HAP-1 (cell line): ENCODE measurements around the gene MUC21.
"Not testable (repeated sequence)": the region's sequence is repeated elsewhere in the genome, so short reads cannot be mapped to it uniquely, and the experiment has no call there.

Source experiments
- DNase-seq, 2 experiments: peaks; one replicate each; pipeline ENCODE4 v3.0.0-alpha.2; 2016 to 2020; ENCODE audit warnings: low spot score in 2 of 2
- H3K27me3 ChIP-seq: fragments of 250-450 bp; sonication (Bioruptor Pico); 2 replicates; pipeline ENCODE4 v1.5.1; 2020; ENCODE audit warnings: low read depth, mild to moderate bottlenecking, moderate library complexity
- H3K36me3 ChIP-seq: fragments of 250-450 bp; sonication (Bioruptor Pico); replicated peaks from 2 replicates; pipeline ENCODE4 v1.5.1; 2020; ENCODE audit warnings: mild to moderate bottlenecking
- H3K4me1 ChIP-seq: fragments of 250-450 bp; sonication (Bioruptor Pico); 2 replicates; pipeline ENCODE4 v1.5.1; 2020; ENCODE audit warnings: mild to moderate bottlenecking
- H3K4me3 ChIP-seq: fragments of 250-450 bp; sonication (Bioruptor Pico); 2 replicates; pipeline ENCODE4 v1.5.1; 2020; ENCODE audit warnings: mild to moderate bottlenecking, moderate library complexity
- H3K9me3 ChIP-seq: fragments of 250-450 bp; sonication (Bioruptor Pico); 2 replicates; pipeline ENCODE4 v1.5.1; 2020; ENCODE audit warnings: mild to moderate bottlenecking, moderate library complexity
- in situ Hi-C: fragments of 300-500 bp; cut with MboI; formaldehyde crosslinking; loops from 3 replicates; pipeline ENCODE4 v1.14.3; 2020; ENCODE audit warnings: low sequenced_read_pairs, inconsistent platforms, mixed read lengths

The MUC21 gene

DNA sequence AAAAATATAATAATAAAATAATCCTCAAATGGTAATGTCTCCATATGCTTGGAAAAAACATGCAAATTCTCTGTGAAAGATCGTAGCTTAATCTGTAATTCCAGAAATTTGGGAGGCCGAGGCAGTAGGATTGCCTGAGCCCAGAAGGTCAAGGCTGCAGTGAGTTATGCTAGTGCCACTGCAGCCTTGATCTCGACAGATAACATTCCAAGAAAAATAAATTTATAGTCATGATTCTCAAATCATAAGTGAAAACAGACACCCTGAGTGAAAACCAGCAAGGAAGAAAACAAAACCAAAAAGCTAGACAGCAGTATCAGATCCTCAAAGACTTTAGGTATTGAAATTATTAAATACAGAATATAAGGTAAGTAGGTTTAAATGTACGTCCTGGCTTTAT is 3.8 kb upstream of the MUC21 start:
- in situ Hi-C loops: no loop called here
- Histone ChIP-seq H3K9me3 (no peaks in the 10 kb centered on the region), H3K4me3 (no peak overlapping the region), H3K27me3 (peaks cover 25% of the 10 kb centered on the region), H3K4me1 (peaks cover 2% of the 10 kb centered on the region; the same call in 1 of the 2 replicates), H3K36me3 (no peaks in the 10 kb centered on the region)
- no peak for DNase-seq

DNA sequence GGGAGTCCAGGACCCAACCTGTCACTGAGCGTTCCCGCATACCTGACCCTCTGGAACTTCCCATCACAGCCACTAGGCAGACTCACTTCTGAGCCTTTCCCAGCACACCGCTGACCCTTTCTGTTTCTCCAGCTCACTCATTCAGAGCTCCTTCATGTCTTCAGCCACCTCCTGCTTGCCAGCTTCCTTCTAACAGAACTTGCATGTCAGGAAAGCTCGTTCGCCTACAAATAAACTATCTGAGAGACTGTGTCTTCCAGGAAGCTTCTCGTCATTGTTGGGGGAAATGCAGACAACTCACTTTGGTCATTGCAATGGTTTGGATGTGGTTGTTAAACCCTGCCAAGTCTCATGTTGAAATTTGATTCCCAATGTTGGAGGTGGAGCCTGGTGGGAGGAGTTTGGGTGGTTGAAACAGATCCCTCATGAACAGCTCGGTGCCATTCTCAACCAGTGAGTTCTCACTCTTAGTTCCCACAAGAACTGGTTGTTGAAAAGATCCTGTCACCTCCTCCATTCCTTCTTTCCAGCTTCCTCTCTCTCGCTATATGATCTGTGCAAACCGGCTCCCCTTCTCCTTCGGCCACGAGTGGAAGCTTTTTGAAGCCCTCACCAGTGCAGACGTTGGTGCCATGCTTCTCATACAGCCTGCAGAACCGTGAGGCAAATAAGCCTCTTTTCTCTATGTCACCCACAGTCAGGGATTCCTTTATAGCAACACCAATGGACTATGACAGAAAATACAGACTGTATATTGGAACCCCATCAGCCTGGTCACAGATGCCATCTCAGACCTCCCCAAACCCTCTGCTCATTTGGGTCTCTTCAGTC is 1.4 kb upstream of the MUC21 start:
- H3K9me3 ChIP-seq: no peaks in the 10 kb centered on the region
- peak in 1 of 2 experiments; percentile 21 for DNase-seq
- H3K4me3 ChIP-seq: no peak overlapping the region
- no peaks in the 10 kb centered on the region for H3K36me3 ChIP-seq
- in situ Hi-C loops: no loop called here
- peaks cover 25% of the 10 kb centered on the region for H3K27me3 ChIP-seq
- no peaks in the 10 kb centered on the region for H3K4me1 ChIP-seq

DNA sequence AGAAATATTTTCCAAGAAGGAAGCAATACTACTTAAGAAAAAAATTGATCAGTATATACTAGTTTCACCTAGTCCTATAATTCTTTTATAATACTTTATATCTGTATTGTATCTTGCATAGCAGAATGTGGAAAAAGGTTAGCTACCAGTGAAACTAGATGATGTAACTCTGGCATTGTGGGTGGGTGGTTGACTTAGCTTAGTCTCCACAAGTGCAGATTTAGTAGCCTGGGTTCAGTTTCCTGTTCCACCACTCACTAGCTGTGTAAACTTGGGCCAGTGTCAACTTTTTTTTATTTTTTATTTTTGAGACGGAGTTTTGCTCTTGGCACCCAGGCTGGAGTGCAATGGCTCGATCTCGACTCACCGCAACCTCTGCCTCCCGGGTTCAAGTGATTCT is 2.0 kb downstream of the MUC21 start:
- no peaks in the 10 kb centered on the region for H3K36me3 ChIP-seq
- no peak for DNase-seq
- H3K4me1 ChIP-seq: no peaks in the 10 kb centered on the region
- in situ Hi-C loops: no loop called here
- no peak overlapping the region for H3K4me3 ChIP-seq
- peaks cover 7% of the 10 kb centered on the region; the same call in 1 of the 2 replicates for H3K27me3 ChIP-seq
- H3K9me3 ChIP-seq: no peaks in the 10 kb centered on the region

DNA sequence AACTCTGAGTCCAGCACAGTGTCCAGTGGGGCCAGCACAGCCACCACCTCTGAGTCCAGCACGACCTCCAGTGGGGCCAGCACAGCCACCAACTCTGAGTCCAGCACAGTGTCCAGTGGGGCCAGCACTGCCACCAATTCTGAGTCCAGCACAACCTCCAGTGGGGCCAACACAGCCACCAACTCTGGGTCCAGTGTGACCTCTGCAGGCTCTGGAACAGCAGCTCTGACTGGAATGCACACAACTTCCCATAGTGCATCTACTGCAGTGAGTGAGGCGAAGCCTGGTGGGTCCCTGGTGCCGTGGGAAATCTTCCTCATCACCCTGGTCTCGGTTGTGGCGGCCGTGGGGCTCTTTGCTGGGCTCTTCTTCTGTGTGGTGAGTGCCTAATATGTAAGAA is 3.8 kb downstream of the MUC21 start:
- Histone ChIP-seq H3K27me3 (peaks cover 4% of the 10 kb centered on the region; the same call in 1 of the 2 replicates), H3K9me3 (no peaks in the 10 kb centered on the region; the same call in 1 of the 2 replicates), H3K36me3 (no peaks in the 10 kb centered on the region), H3K4me3 (no peak overlapping the region), H3K4me1 (no peaks in the 10 kb centered on the region)
- DNase-seq: no peak
- in situ Hi-C loops: no loop called here

DNA sequence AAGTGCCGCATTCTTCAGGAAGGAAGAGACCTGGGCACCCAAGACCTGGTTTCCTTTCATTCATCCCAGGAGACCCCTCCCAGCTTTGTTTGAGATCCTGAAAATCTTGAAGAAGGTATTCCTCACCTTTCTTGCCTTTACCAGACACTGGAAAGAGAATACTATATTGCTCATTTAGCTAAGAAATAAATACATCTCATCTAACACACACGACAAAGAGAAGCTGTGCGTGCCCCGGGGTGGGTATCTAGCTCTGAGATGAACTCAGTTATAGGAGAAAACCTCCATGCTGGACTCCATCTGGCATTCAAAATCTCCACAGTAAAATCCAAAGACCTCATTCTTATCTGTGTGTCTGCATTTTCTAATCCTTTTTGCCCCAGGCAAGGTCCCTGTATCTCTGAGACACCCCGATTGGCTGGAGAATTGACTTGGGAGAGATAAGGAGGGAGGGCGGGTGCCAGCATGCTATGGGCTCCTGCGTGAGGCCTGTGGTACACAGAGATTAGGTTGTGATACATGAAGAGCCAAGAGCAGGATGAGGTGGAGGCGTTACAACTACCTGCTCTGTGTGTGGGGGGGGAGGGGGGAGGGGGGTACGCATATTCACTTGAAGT is 4.8 kb downstream of the MUC21 start:
- no peaks in the 10 kb centered on the region for H3K36me3 ChIP-seq
- DNase-seq: no peak
- no peaks in the 10 kb centered on the region; the same call in 1 of the 2 replicates for H3K9me3 ChIP-seq
- in situ Hi-C loops: no loop called here
- H3K4me1 ChIP-seq: no peaks in the 10 kb centered on the region
- H3K27me3 ChIP-seq: no peaks in the 10 kb centered on the region
- no peak overlapping the region for H3K4me3 ChIP-seq

DNA sequence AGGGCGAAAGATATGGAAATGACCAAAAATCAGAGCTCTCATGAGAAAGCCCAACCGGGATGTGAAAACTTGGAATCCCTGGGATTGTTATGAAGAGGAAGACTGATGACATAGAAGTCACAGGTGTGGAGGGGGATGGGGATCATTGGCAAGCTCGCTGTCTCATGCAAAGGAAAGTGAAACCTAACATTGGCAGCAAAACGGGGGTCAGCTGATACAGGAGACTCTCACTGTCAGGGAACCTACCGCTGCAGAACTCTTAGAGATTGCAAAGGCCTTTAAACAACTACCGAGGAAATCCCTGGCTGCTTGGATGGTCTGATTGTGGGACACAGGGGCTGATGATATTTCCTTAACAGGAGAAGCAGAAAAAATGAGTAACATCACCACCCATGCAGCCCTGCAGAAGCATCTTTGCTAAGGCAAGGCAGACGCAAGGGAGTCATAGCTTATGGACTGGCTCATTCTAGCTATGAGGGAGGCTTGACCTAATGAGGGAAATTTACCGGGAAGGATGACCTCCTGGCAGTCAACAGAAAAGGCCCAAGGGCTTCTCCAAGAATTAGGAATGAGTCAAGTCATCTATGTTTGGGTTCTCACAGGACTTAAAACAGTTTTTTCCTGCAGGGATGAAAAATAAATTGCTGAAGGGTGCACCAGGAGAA is 7.0 kb downstream of the MUC21 start:
- Histone ChIP-seq H3K4me3 (no peak overlapping the region), H3K9me3 (no peaks in the 10 kb centered on the region; the same call in 1 of the 2 replicates), H3K27me3 (no peaks in the 10 kb centered on the region), H3K36me3 (no peaks in the 10 kb centered on the region), H3K4me1 (no peaks in the 10 kb centered on the region)
- in situ Hi-C loops: no loop called here
- DNase-seq: no peak

DNA sequence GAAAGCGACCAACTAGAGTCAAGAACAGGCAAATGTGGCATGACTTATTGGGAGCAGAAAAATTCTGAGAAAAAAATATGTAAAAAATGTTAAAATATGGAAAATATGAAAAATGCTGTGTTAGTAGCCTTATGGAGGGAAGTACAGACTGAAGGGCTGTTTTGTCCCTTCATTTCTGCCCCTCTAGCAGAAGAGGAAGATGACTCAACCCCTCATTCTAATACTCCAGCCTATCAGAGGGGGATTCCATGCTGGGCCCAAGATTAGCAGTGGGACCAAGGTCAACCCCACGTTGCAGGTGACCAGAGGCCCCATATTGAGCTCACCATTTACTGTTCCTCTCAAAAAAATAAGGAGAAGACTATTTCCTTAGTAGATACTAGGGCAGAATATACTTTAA is 8.4 kb downstream of the MUC21 start:
- H3K36me3 ChIP-seq: no peaks in the 10 kb centered on the region
- H3K4me1 ChIP-seq: no peaks in the 10 kb centered on the region
- no peaks in the 10 kb centered on the region for H3K27me3 ChIP-seq
- DNase-seq: no peak
- in situ Hi-C loops: no loop called here
- no peaks in the 10 kb centered on the region; the same call in 1 of the 2 replicates for H3K9me3 ChIP-seq
- no peak overlapping the region for H3K4me3 ChIP-seq

DNA sequence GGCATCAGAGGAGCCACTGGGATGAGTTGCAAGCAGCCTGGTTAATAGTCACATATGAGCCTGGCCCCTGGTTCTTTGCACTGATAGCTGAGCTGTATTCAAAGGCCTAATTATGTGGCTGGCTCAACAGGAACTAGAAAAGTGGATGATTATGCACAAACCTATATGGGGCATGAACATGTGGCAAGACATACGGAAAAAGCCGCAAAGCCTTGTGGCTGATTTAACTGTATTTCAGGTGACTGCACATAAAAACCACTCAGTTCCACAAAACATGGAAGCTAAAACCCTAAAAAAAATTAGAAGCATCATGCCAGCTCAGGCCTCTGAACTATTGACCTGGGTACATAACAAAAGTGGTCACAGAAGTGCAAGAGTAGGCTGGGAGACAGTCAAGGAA is 13.8 kb downstream of the MUC21 start:
- no peaks in the 10 kb centered on the region for H3K4me1 ChIP-seq
- no peak overlapping the region for H3K4me3 ChIP-seq
- in situ Hi-C loops: no loop called here
- no peaks in the 10 kb centered on the region for H3K9me3 ChIP-seq
- no peaks in the 10 kb centered on the region for H3K27me3 ChIP-seq
- no peaks in the 10 kb centered on the region for H3K36me3 ChIP-seq
- DNase-seq: no peak

DNA sequence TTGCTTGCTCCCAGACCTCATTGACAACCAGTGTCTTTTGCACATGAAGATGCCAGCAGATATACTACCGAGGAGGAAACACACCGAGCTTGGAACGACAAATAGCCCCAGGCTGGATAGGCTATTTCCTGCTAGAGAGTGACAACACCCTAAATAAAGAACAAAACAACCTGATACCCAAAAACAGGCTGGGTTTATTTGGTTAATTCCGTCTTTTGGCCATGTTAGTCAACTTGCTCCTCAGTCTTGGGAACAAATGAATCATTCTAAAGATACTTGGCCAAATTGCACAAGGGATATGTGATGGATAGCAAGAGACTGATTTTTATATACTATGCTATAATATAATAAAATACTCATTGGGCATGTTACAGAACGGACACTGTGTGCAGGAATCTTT is 15.3 kb downstream of the MUC21 start:
- in situ Hi-C loops: no loop called here
- Histone ChIP-seq H3K36me3 (no peaks in the 10 kb centered on the region), H3K4me3 (no peak overlapping the region), H3K9me3 (no peaks in the 10 kb centered on the region), H3K4me1 (no peaks in the 10 kb centered on the region), H3K27me3 (no peaks in the 10 kb centered on the region)
- DNase-seq: no peak

DNA sequence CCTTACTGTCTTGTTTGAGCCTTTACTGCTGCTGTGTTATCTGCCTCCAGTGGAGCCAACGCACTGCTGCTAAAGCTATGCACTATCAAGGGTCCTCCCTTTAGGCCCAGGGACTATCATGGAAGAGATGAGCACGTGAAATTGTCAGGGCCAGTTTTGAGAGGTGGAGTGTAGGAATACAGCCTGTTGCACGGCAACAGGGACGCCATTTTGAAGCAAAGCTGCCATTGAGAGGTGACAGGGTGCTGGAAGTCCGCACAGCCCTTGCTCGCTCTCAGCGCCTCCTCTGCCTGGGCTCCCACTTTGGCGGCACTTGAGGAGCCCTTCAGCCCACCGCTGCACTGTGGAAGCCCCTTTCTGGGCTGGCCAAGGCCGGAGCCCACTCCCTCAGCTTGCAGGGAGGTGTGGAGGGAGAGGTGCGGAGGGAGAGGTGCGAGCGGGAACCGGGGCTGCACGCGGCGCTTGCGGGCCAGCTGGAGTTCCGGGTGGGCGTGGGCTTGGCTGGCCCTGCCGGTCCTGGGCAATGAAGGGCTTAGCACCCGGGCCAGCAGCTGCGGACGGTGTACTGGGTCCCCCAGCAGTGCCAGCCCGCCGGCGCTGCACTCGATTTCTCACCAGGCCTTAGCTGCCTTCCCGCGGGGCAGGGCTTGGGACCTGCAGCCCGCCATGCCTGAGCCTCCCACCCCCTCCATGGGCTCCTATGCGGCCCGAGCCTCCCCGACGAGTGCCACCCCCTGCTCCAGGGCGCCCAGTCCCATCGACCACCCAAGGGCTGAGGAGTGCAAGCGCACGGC is 16.7 kb downstream of the MUC21 start:
- H3K36me3 ChIP-seq, DNase-seq, H3K27me3 ChIP-seq, H3K4me1 ChIP-seq, H3K9me3 ChIP-seq, in situ Hi-C loops, H3K4me3 ChIP-seq: not testable (repeated sequence)

DNA sequence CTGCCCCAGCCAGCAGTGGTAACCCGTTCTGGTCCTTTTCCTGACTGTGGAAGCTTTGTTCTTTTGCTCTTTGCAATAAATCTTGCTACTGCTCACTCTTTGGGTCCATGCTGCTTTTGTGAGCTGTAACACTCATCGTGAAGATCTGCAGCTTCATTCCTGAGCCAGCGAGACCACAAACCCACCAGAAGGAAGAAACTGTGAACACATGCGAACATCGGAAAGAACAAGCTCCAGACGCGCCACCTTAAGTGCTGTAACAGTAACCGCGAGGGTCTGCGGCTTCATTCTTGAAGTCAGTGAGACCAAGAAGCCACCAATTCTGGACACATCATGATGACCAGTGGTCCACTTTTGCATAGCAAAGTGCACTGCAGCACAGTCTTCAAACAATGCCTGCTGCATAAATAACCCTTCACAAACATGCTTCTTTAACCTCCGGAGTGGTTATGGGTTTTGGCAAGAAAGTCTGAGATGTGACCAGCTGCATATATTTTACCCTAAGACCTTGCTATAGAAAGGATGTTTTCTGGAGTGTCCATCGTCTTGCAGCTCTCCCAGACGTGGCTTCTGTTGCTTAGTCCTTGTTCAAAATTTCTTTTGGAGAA is 17.9 kb downstream of the MUC21 start:
- H3K9me3 ChIP-seq: no peaks in the 10 kb centered on the region
- no peak for DNase-seq
- peaks cover 2% of the 10 kb centered on the region; the same call in 1 of the 2 replicates for H3K27me3 ChIP-seq
- no peak overlapping the region for H3K4me3 ChIP-seq
- no peaks in the 10 kb centered on the region for H3K4me1 ChIP-seq
- H3K36me3 ChIP-seq: no peaks in the 10 kb centered on the region
- in situ Hi-C loops: no loop called here

DNA sequence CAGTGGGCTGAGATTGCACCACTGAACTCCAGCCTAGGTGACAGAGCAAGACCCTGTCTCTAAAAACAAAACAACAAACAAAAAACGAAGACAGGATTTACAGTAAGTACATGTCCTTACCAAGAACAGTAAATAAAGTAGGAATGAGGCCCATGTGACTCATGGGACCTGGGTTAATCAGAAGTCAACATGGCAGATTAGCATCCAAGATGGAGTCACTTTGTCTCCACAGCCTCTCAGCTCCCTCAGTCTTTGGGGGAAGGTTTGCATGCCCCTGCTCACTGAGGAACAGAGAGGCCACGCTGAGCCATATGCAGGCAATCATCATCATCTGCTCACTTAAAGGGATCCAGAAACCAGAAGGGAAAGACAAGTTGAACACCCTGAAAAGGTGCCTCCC is 19.0 kb downstream of the MUC21 start:
- no peaks in the 10 kb centered on the region for H3K4me1 ChIP-seq
- H3K27me3 ChIP-seq: peaks cover 10% of the 10 kb centered on the region
- no peak overlapping the region for H3K4me3 ChIP-seq
- H3K36me3 ChIP-seq: no peaks in the 10 kb centered on the region
- DNase-seq: no peak
- H3K9me3 ChIP-seq: no peaks in the 10 kb centered on the region
- in situ Hi-C loops: no loop called here

DNA sequence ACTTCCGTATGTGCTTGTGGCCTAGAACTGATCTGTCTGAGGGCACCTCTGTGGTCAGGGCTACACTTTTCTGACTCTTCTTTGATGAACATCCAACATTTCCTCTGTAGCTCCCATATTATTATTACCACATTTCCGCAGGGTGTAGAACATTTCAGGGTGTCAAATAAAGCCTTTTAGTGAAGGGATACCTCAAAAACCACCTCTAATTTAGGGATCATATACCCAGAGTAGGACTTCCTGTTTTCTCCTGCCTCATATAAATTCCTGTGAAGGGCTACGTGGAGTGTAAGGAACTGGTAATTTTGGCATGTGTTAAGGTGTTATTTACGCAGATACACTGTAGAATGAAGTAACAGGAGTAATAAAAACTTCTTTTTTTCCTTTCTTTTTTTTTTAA is 21.3 kb downstream of the MUC21 start:
- Histone ChIP-seq H3K27me3 (peaks cover 27% of the 10 kb centered on the region), H3K4me3 (no peak overlapping the region), H3K36me3 (no peaks in the 10 kb centered on the region), H3K9me3 (no peaks in the 10 kb centered on the region), H3K4me1 (no peaks in the 10 kb centered on the region)
- no peak for DNase-seq
- in situ Hi-C loops: no loop called here
